Neutrophil (primary cell): ENCODE results near the gene PABPC1L.

Experiments used
- H3K27ac ChIP-seq: fragments of 200-600 bp; sonication (generic); 2 replicates; pipeline ENCODE4 v1.5.1; 2016; ENCODE audit warnings: mild to moderate bottlenecking, moderate library complexity
- H3K27me3 ChIP-seq: fragments of 200-600 bp; sonication (generic); 2 replicates; pipeline ENCODE4 v1.6.0; 2016; ENCODE audit warnings: mild to moderate bottlenecking
- H3K36me3 ChIP-seq: fragments of 200-600 bp; sonication (generic); 2 replicates; pipeline ENCODE4 v1.5.1; 2017
- H3K4me1 ChIP-seq, 2 experiments: fragments of 200-600 bp in 1 of 2; sonication (generic) in 1 of 2; 1 replicate in 1 of 2; 2 replicates in 1 of 2; pipeline versions ENCODE4 v1.5.1 to v1.6.1; 2013 to 2016; ENCODE audit warnings: low read depth in 1 of 2, low read length in 1 of 2, mild to moderate bottlenecking in 1 of 2, moderate library complexity in 1 of 2; ENCODE audit not compliant: control insufficient read depth in 1 of 2, insufficient read depth in 1 of 2
- H3K4me3 ChIP-seq, 2 experiments: fragments of 200-600 bp in 1 of 2; sonication (generic) in 1 of 2; 1 replicate in 1 of 2; 2 replicates in 1 of 2; pipeline ENCODE4 v1.5.1; 2013 to 2016; ENCODE audit warnings: low read depth in 1 of 2, low read length in 1 of 2, mild to moderate bottlenecking in 1 of 2, moderate library complexity in 1 of 2
- H3K9me3 ChIP-seq: fragments of 200-600 bp; sonication (generic); 2 replicates; pipeline ENCODE4 v1.5.1; 2016
- CTCF ChIP-seq: fragments of 200-600 bp; sonication (generic); IDR thresholded peaks from 2 replicates; pipeline ENCODE4 v1.5.1; 2016; ENCODE audit warnings: antibody characterized with exemption

The PABPC1L gene

GRCh38 chr20:44952731-44953130, 42.9 kb downstream of the PABPC1L start:
- H3K36me3 ChIP-seq = peaks cover 46% of the 10 kb centered on the region

GRCh38 chr20:44954211-44954610, 44.4 kb downstream of the PABPC1L start:
- Histone ChIP-seq H3K27ac (no peak overlapping the region), H3K36me3 (peaks cover 46% of the 10 kb centered on the region), H3K4me3 (no peak overlapping the region), H3K9me3 (no peaks in the 10 kb centered on the region), H3K4me1 (peaks cover 14 to 16% of the 10 kb centered on the region in 2 experiments), H3K27me3 (no peaks in the 10 kb centered on the region)
- no peak for TF ChIP-seq CTCF

More at GRCh38 chr20:44952731-44953130, 42.9 kb downstream of the PABPC1L start:
- H3K27ac ChIP-seq = peak overlapping the region; percentile 65
- peaks cover 11% of the 10 kb centered on the region in 2 experiments for H3K4me1 ChIP-seq
- H3K9me3 ChIP-seq = no peaks in the 10 kb centered on the region
- H3K27me3 ChIP-seq = no peaks in the 10 kb centered on the region
- no peak overlapping the region for H3K4me3 ChIP-seq
- no peak for TF ChIP-seq CTCF

GRCh38 chr20:44955270-44955669, 45.4 kb downstream of the PABPC1L start:
- H3K27ac ChIP-seq = no peak overlapping the region
- no peak for TF ChIP-seq CTCF
- H3K36me3 ChIP-seq = peaks cover 42% of the 10 kb centered on the region

GRCh38 chr20:44956410-44956809, 46.5 kb downstream of the PABPC1L start:
- Histone ChIP-seq H3K27me3 (no peaks in the 10 kb centered on the region), H3K27ac (no peak overlapping the region), H3K4me1 (peaks cover 28 to 32% of the 10 kb centered on the region in 2 experiments), H3K36me3 (peaks cover 31% of the 10 kb centered on the region), H3K4me3 (no peak overlapping the region), H3K9me3 (no peaks in the 10 kb centered on the region)
- no peak for TF ChIP-seq CTCF

More at GRCh38 chr20:44955270-44955669, 45.4 kb downstream of the PABPC1L start:
- H3K9me3 ChIP-seq = no peaks in the 10 kb centered on the region
- peaks cover 23 to 25% of the 10 kb centered on the region in 2 experiments for H3K4me1 ChIP-seq
- no peaks in the 10 kb centered on the region for H3K27me3 ChIP-seq
- no peak overlapping the region for H3K4me3 ChIP-seq

GRCh38 chr20:44958276-44958675, 48.4 kb downstream of the PABPC1L start:
- TF ChIP-seq CTCF = no peak
- Histone ChIP-seq H3K27ac (no peak overlapping the region), H3K4me3 (no peak overlapping the region)

More at GRCh38 chr20:44958276-44958675, 48.4 kb downstream of the PABPC1L start:
- Histone ChIP-seq H3K9me3 (no peaks in the 10 kb centered on the region), H3K4me1 (peaks cover 22 to 28% of the 10 kb centered on the region in 2 experiments), H3K36me3 (peaks cover 26% of the 10 kb centered on the region), H3K27me3 (no peaks in the 10 kb centered on the region)
